Measurements from ENCODE around the gene AGBL5.

DNA sequence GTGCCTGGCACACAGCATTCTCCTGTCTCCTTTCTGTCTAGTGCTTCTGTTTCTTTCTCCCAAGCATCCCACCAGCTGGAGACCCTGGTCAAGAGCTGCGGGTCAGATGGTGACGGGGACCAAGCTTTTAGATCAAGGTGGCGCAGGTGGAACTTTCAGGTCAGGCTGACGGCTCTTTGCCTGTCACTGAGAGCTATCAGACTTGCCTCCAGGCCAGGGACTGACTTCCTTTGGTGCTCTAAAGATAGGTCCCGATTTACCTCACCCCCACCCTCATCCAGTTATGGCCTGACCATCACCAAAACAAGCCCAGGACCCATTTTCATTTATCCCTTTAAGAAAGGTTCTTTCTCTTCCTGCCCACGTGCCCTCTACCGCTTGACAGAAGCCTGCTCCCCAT lies 25.8 kb downstream of the AGBL5 start:
- TF ChIP-seq, protein P1, sequence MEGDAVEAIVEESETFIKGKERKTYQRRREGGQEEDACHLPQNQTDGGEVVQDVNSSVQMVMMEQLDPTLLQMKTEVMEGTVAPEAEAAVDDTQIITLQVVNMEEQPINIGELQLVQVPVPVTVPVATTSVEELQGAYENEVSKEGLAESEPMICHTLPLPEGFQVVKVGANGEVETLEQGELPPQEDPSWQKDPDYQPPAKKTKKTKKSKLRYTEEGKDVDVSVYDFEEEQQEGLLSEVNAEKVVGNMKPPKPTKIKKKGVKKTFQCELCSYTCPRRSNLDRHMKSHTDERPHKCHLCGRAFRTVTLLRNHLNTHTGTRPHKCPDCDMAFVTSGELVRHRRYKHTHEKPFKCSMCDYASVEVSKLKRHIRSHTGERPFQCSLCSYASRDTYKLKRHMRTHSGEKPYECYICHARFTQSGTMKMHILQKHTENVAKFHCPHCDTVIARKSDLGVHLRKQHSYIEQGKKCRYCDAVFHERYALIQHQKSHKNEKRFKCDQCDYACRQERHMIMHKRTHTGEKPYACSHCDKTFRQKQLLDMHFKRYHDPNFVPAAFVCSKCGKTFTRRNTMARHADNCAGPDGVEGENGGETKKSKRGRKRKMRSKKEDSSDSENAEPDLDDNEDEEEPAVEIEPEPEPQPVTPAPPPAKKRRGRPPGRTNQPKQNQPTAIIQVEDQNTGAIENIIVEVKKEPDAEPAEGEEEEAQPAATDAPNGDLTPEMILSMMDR (IDR thresholded peaks at IDR 0.05; ENCODE audit: borderline replicate concordance, extremely low read depth, low read length, poor library complexity, severe bottlenecking) = no peak
- TF ChIP-seq EZH2 (IDR thresholded peaks at IDR 0.05; ENCODE audit: borderline replicate concordance, low read depth, low read length, severe bottlenecking) = no peak

All from DND-41 (cell line).